ENCODE measurements around the gene ANKS1B. TPM values are rescaled to one million over a fixed set of nuclear protein-coding genes. Genes with fewer than 3 reads are reported as not detected.

Gene ANKS1B
- total RNA-seq, 3 donors from 2014 or later, result 0.05 to 0.56 (median 0.16) TPM

DNA sequence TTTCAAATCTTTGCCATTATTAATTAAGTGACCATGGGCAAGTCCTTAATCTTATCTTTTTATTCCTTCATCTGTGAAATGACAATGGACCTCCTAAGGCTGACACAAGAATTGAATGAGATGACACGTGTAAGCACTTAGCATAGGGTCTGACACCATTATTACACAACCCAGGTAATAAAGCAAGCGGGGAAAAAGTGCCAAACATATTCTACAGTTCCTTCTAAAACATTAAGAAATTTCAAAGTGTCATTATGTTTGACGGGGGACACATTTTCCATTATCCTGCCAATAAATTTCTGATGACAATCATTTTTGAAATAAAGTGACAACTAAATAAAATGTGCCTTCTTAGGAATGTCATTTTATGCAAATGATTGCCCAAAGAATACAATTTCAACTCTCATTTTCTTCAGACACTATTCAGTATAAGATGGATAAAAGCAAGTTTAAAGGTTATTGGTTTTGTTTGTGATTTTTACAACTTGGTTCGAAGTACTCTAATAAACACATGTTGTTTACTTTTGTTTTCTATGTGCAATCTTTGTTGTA lies 3.0 kb downstream of the ANKS1B start:
- no peak for DNase-seq
- H3K27me3 Mint-ChIP-seq (ENCODE audit: low read depth), result peaks cover 44% of the 10 kb centered on the region
- H3K36me3 Mint-ChIP-seq (ENCODE audit: insufficient read depth), result no peaks in the 10 kb centered on the region
- no peak overlapping the region for H3K4me3 Mint-ChIP-seq
- H3K9me3 Mint-ChIP-seq, result no peaks in the 10 kb centered on the region
- no peak for ATAC-seq
- peaks cover 10% of the 10 kb centered on the region for H3K4me1 Mint-ChIP-seq (ENCODE audit: low read depth)

- Mint-ChIP-seq H3K4me1 (ENCODE audit: low read depth) (peaks cover 5% of the 10 kb centered on the region), H3K4me3 (no peak overlapping the region), H3K27me3 (ENCODE audit: low read depth) (peaks cover 33% of the 10 kb centered on the region), H3K36me3 (ENCODE audit: insufficient read depth) (no peaks in the 10 kb centered on the region), H3K9me3 (no peaks in the 10 kb centered on the region)
- DNase-seq (no peak), ATAC-seq (no peak)
Observed at GRCh38 chr12:99979471-99979870, 5.3 kb downstream of the ANKS1B start.

- no peak for ATAC-seq
- H3K27me3 Mint-ChIP-seq (ENCODE audit: low read depth), result peaks cover 23% of the 10 kb centered on the region
- no peaks in the 10 kb centered on the region for H3K36me3 Mint-ChIP-seq (ENCODE audit: insufficient read depth)
- no peak overlapping the region for H3K4me3 Mint-ChIP-seq
- DNase-seq, result no peak
- H3K4me1 Mint-ChIP-seq (ENCODE audit: low read depth), result no peaks in the 10 kb centered on the region
- H3K9me3 Mint-ChIP-seq, result no peaks in the 10 kb centered on the region
Observed at GRCh38 chr12:99978152-99978551, 6.6 kb downstream of the ANKS1B start.

DNA sequence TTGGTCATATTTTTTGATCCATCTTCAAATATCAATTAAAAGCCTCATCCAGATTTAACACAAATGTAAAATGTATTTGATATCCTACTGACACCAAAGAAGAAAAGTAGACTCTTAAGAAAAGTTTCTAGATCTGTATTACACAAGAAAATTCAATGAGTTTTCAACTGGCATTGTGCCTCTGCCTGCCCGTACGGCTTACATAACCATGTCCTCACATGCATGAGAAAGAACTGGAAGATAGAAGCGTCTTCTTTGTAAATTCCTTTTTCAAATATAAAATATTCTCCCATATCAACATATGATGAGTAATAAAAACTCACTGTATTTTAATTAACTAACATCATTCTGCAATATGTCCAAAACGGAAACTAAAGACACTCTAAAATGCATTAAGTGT lies 7.2 kb downstream of the ANKS1B start:
- no peaks in the 10 kb centered on the region for H3K36me3 Mint-ChIP-seq (ENCODE audit: insufficient read depth)
- ATAC-seq (no peak), DNase-seq (no peak)
- H3K4me3 Mint-ChIP-seq, result no peak overlapping the region
- H3K4me1 Mint-ChIP-seq (ENCODE audit: low read depth), result no peaks in the 10 kb centered on the region
- H3K27me3 Mint-ChIP-seq (ENCODE audit: low read depth), result peaks cover 19% of the 10 kb centered on the region
- no peaks in the 10 kb centered on the region for H3K9me3 Mint-ChIP-seq

- Mint-ChIP-seq H3K9me3 (no peaks in the 10 kb centered on the region), H3K27me3 (ENCODE audit: low read depth) (peaks cover 11% of the 10 kb centered on the region), H3K4me1 (ENCODE audit: low read depth) (no peaks in the 10 kb centered on the region), H3K36me3 (ENCODE audit: insufficient read depth) (no peaks in the 10 kb centered on the region), H3K4me3 (no peak overlapping the region)
- DNase-seq, result no peak
- no peak for ATAC-seq
Observed at GRCh38 chr12:99976762-99977161, 8.0 kb downstream of the ANKS1B start.

DNA sequence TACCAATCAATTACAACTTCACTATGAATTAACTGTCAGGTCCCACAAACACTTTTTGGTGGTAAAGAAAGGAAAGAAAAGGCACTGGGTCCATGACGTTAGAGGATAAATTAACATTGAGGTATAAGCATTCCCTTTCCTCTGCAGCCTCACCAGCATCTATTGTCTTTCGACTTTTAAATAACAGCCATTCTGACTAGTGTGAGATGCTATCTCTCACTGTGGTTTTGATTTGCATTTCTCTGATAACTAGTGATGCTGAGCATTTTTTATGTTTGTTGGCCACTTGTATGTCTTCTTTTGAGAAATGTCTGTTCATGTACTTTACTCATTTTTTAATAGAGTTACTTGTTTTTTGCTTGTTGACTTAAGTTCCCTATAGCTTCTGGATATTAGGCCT lies 9.4 kb downstream of the ANKS1B start:
- Mint-ChIP-seq H3K27me3 (ENCODE audit: low read depth) (peaks cover 6% of the 10 kb centered on the region), H3K9me3 (no peaks in the 10 kb centered on the region), H3K4me3 (no peak overlapping the region), H3K4me1 (ENCODE audit: low read depth) (no peaks in the 10 kb centered on the region), H3K36me3 (ENCODE audit: insufficient read depth) (no peaks in the 10 kb centered on the region)
- DNase-seq (no peak), ATAC-seq (no peak)

DNA sequence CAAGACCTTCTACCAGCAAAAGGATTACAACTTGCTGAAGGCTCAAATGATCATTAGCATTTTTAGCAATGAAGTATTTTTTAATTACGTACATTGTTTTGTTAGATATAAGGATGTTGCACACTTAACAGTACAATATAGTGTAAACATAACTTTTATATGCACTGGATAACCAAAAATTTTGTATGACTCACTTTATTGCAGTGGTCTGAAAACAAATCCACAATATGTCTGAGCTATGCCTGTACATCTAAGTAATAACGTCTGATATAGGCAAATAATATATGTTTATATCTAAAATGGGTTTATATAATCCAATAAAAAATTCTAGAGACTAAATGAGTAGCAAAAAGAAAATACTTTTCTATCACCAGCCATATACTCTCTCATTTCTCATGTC lies 10.6 kb downstream of the ANKS1B start:
- ATAC-seq, result no peak
- no peaks in the 10 kb centered on the region for H3K4me1 Mint-ChIP-seq (ENCODE audit: low read depth)
- no peak for DNase-seq
- no peak overlapping the region for H3K4me3 Mint-ChIP-seq
- peaks cover 4% of the 10 kb centered on the region for H3K27me3 Mint-ChIP-seq (ENCODE audit: low read depth)
- H3K36me3 Mint-ChIP-seq (ENCODE audit: insufficient read depth), result no peaks in the 10 kb centered on the region
- no peaks in the 10 kb centered on the region for H3K9me3 Mint-ChIP-seq

- no peak overlapping the region for H3K4me3 Mint-ChIP-seq
- ATAC-seq (no peak), DNase-seq (no peak)
- H3K36me3 Mint-ChIP-seq (ENCODE audit: insufficient read depth), result no peaks in the 10 kb centered on the region
- H3K9me3 Mint-ChIP-seq, result no peaks in the 10 kb centered on the region
- H3K27me3 Mint-ChIP-seq (ENCODE audit: low read depth), result no peaks in the 10 kb centered on the region
- no peaks in the 10 kb centered on the region for H3K4me1 Mint-ChIP-seq (ENCODE audit: low read depth)
Observed at GRCh38 chr12:99966429-99966828, 18.3 kb downstream of the ANKS1B start.

DNA sequence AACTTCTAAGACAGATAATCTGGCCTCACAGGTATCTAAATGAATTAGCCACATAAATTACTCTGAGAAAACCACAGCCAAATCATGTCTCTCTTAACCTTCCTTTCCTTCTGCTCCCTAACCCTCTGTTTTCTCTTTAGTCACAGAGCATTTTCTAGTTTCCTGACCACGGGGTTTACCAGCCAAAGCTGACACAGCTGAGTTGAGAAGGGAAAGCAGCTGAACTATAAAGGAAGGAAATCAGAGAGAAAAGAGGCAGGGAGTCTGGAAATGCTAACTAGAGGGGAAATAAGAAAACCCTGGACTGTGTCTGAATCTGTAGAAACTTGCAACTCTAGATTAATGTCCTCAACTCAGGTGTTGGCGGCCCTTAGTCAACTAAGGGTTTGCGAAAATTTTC lies 24.4 kb downstream of the ANKS1B start:
- DNase-seq, result no peak
- H3K36me3 Mint-ChIP-seq (ENCODE audit: insufficient read depth), result no peaks in the 10 kb centered on the region
- no peak overlapping the region for H3K4me3 Mint-ChIP-seq
- no peaks in the 10 kb centered on the region for H3K27me3 Mint-ChIP-seq (ENCODE audit: low read depth)
- H3K9me3 Mint-ChIP-seq, result no peaks in the 10 kb centered on the region
- ATAC-seq, result no peak
- no peaks in the 10 kb centered on the region for H3K4me1 Mint-ChIP-seq (ENCODE audit: low read depth)

GRCh38 chr12:99959549-99960170 lies 25.1 kb downstream of the ANKS1B start:
- Mint-ChIP-seq H3K4me3 (no peak overlapping the region), H3K36me3 (ENCODE audit: insufficient read depth) (no peaks in the 10 kb centered on the region), H3K4me1 (ENCODE audit: low read depth) (no peaks in the 10 kb centered on the region), H3K27me3 (ENCODE audit: low read depth) (no peaks in the 10 kb centered on the region), H3K9me3 (no peaks in the 10 kb centered on the region)
- DNase-seq (no peak), ATAC-seq (no peak)

GRCh38 chr12:99957866-99958466 lies 26.8 kb downstream of the ANKS1B start:
- H3K9me3 Mint-ChIP-seq, result no peaks in the 10 kb centered on the region
- ATAC-seq, result no peak
- no peaks in the 10 kb centered on the region for H3K27me3 Mint-ChIP-seq (ENCODE audit: low read depth)
- H3K36me3 Mint-ChIP-seq (ENCODE audit: insufficient read depth), result no peaks in the 10 kb centered on the region
- no peak for DNase-seq
- H3K4me1 Mint-ChIP-seq (ENCODE audit: low read depth), result no peaks in the 10 kb centered on the region
- H3K4me3 Mint-ChIP-seq, result no peak overlapping the region

DNA sequence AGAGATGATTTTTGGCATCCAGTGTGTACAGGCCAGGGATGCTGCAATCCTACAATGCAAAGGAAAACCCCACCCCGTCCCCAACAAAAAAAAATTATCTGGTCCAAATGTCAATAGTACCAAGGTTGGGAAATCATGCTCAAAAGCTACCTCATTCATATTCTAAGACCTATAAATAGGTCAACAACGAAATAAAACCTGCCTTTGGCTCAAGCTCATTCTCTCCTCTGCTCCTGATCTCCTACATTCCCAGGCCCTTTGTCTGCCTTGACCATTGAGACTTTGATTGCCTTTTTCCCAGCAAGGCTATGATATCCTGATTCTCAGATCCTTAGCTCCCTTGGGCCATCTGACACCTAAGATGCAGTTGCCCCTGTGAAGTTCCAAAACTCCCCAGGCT lies 30.0 kb downstream of the ANKS1B start:
- Mint-ChIP-seq H3K27me3 (ENCODE audit: low read depth) (no peaks in the 10 kb centered on the region), H3K9me3 (no peaks in the 10 kb centered on the region), H3K36me3 (ENCODE audit: insufficient read depth) (no peaks in the 10 kb centered on the region), H3K4me1 (ENCODE audit: low read depth) (no peaks in the 10 kb centered on the region), H3K4me3 (no peak overlapping the region)
- ATAC-seq (no peak), DNase-seq (no peak)

DNA sequence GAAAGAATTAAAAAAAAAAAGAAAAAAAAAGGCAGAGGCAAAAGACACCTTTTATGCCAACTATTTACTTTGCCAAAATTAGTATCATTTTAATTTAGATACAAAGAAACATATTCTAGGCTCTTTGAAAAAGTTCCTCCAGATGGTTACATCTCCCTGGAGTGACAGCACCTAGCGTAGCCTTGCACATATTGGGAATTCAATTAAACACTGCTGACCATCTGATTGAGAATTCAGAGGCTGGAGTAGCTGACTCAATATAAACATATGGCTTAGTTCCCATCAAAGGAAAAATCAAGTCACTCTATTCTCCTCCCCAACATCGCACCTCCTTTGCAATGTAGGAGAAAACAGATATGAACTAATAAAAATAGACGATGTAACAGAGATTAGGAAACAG lies 36.4 kb downstream of the ANKS1B start:
- no peak overlapping the region for H3K4me3 Mint-ChIP-seq
- no peaks in the 10 kb centered on the region for H3K9me3 Mint-ChIP-seq
- DNase-seq (no peak), ATAC-seq (no peak)
- H3K36me3 Mint-ChIP-seq (ENCODE audit: insufficient read depth), result no peaks in the 10 kb centered on the region
- no peaks in the 10 kb centered on the region for H3K27me3 Mint-ChIP-seq (ENCODE audit: low read depth)
- no peaks in the 10 kb centered on the region for H3K4me1 Mint-ChIP-seq (ENCODE audit: low read depth)

DNA sequence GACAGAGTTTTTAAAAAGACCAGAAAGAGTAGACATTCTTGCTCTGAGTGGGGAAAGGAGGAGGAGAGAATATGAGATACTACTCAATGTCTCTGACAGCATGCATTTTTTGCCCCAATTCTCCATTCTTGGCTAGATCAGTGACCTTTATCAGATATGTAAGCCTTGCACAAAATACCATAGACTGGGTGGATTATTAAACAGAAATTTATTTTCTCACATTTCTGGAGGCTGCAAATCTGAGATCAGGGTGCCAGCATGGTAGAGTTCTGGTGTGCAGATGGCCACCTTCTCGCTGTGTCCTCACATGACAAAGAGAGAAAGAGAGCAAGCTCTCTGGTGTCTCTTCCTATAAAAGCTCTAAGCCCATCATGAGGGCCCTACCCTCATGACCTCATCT lies 38.6 kb downstream of the ANKS1B start:
- Mint-ChIP-seq H3K9me3 (no peaks in the 10 kb centered on the region), H3K4me1 (ENCODE audit: low read depth) (no peaks in the 10 kb centered on the region), H3K36me3 (ENCODE audit: insufficient read depth) (no peaks in the 10 kb centered on the region), H3K4me3 (no peak overlapping the region), H3K27me3 (ENCODE audit: low read depth) (no peaks in the 10 kb centered on the region)
- ATAC-seq (no peak), DNase-seq (no peak)

DNA sequence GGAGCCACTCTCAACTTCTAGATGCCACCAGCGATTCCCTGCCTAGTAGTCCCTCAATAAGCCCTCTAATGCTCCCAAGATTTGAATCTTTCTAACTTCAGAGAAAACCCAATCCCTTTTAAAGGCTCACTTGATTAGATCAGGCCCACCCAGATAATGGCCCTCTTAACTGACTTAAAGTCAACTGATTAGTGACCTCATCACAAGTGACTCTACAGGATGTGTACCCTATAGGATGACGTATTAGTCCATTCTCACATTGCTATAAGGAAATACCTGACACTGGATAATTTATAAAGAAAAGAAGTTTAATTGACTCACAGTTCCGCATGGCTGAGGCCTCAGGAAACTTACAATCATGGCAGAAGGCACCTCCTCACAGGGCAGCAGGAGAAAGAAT lies 49.1 kb downstream of the ANKS1B start:
- H3K27me3 Mint-ChIP-seq (ENCODE audit: low read depth), result peaks cover 3% of the 10 kb centered on the region
- no peak for ATAC-seq

More for the DNA sequence above, 49.1 kb downstream of the ANKS1B start:
- H3K4me3 Mint-ChIP-seq, result no peak overlapping the region
- DNase-seq, result no peak
- H3K9me3 Mint-ChIP-seq, result peaks cover 3% of the 10 kb centered on the region
- H3K36me3 Mint-ChIP-seq (ENCODE audit: insufficient read depth), result no peaks in the 10 kb centered on the region
- H3K4me1 Mint-ChIP-seq (ENCODE audit: low read depth), result no peaks in the 10 kb centered on the region
